Heart left ventricle (tissue), 13 donors: Measurements from ENCODE around the gene CTBP1.

Source experiments
- POLR2A ChIP-seq, 2 donors: fragments of 450-650 bp; IDR thresholded peaks; one replicate each; pipeline ENCODE4 v1.6.1; 2017; ENCODE audit warnings: antibody characterized with exemption in 2 of 2, mild to moderate bottlenecking in 2 of 2, moderate library complexity in 2 of 2
- TF ChIP-seq, protein P1 (sequence below), 12 donors: fragments of 200-600 bp; sonication (generic) in 4 of 12; IDR thresholded peaks; one replicate each; pipeline versions ENCODE4 v1.5.0 to v1.8.0; 2018 to 2022; ENCODE audit warnings: antibody characterized with exemption in 12 of 12, mild to moderate bottlenecking in 5 of 12
- donor health status: ischemic (EF 13 %, LVEDD 7.1; RV severe dilation, severe dysfunction).
- donor health status: DM: no; HTN: yes; CAD: no.
- donor health status: DM: no; HTN: no; CAD: no.
- donor health status: ischemic (EF 25% LVEDD 6.9; RV normal size, moderate dysfunction).
- donor health status: ischemic (EF 25% LVEDD 5.7; RV mildly dilated, moderate dysfunction).
- donor health status: ischemic (EF 35%, LVEDD 5.7; RV mildly dilated, moderate dysfunction).
- donor health status: nonischemic (EF 11% LVEDD 7.7; RV severe dilation, severe dysfunction).
- donor health status: DM: yes; HTN: yes; CAD: no.
- donor health status: PGD.
- donor health status: ischemic (EF 29% LVEDD 5.4; RV normal size, mild dysfunction).
- donor health status: nonischemic (EF 23%, LVEDD 6.1; RV moderate dilation, normal function).

DNA sequence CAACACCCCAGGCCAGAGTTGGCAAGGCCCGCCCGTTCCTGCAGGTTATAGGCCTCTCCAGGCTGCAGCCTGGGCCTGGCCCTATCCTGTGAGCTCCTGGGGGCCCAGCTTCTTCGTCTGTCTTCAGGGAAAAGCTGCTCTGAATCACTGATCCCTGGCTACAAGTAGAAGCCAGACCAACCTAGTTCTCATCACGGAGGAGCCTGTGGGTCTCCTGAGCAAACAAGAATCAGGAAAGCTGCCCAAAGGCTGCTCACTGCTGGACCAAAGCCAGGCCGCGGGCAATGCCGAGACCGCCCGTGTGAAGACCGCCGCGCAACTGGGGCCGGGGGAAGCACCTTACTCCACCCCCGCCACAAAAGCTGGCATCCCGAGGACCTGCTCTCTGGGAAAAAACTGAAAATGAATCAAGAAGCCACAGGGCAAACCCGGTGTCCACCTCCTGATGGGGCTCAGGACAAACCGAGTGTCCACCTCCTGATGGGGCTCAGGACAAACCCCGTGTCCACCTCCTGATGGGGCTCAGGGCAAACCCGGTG is 12.8 kb downstream of the CTBP1 start:
- TF ChIP-seq POLR2A (IDR thresholded peaks at IDR 0.05), result no peak
- TF ChIP-seq, protein P1, sequence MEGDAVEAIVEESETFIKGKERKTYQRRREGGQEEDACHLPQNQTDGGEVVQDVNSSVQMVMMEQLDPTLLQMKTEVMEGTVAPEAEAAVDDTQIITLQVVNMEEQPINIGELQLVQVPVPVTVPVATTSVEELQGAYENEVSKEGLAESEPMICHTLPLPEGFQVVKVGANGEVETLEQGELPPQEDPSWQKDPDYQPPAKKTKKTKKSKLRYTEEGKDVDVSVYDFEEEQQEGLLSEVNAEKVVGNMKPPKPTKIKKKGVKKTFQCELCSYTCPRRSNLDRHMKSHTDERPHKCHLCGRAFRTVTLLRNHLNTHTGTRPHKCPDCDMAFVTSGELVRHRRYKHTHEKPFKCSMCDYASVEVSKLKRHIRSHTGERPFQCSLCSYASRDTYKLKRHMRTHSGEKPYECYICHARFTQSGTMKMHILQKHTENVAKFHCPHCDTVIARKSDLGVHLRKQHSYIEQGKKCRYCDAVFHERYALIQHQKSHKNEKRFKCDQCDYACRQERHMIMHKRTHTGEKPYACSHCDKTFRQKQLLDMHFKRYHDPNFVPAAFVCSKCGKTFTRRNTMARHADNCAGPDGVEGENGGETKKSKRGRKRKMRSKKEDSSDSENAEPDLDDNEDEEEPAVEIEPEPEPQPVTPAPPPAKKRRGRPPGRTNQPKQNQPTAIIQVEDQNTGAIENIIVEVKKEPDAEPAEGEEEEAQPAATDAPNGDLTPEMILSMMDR (IDR thresholded peaks at IDR 0.05), result no peak
